Sigmoid colon (tissue), 7 donors: Measurements from ENCODE around the gene NAE1. TPM values are rescaled to one million over a fixed set of nuclear protein-coding genes. Genes with fewer than 3 reads are reported as not detected.
A peak's percentile ranks its signal among the peaks of the same experiment; 100 is the strongest.

Source experiments
- DNase-seq: peaks from one replicate; pipeline ENCODE4 v3.0.0-alpha.2; 2019
- H3K27ac ChIP-seq, 4 donors: fragments of 200-600 bp; sonication (generic); one replicate each; pipeline ENCODE4 v1.5.1; 2016 to 2019; ENCODE audit warnings: mild to moderate bottlenecking in 1 of 4
- H3K27me3 ChIP-seq, 3 donors: fragments of 200-600 bp; sonication (generic); one replicate each; pipeline ENCODE4 v1.5.1; 2019; ENCODE audit warnings: mild to moderate bottlenecking in 1 of 3
- H3K36me3 ChIP-seq, 4 donors: fragments of 200-600 bp; sonication (generic); one replicate each; pipeline ENCODE4 v1.5.1; 2016 to 2019
- H3K4me1 ChIP-seq, 4 donors: fragments of 200-600 bp; sonication (generic); one replicate each; pipeline ENCODE4 v1.5.1; 2017 to 2019
- H3K4me3 ChIP-seq, 4 donors: fragments of 200-600 bp; sonication (generic); one replicate each; pipeline ENCODE4 v1.5.1; 2017 to 2019; ENCODE audit warnings: mild to moderate bottlenecking in 2 of 4, moderate library complexity in 1 of 4
- H3K9me3 ChIP-seq, 4 donors: fragments of 200-600 bp in 3 of 4; sonication (generic) in 3 of 4; one replicate each; pipeline versions ENCODE4 v1.5.1 to v1.6.1; 2013 to 2019
- EP300 ChIP-seq, 4 donors: sonication (generic); formaldehyde crosslinking; IDR thresholded peaks; one replicate each; pipeline ENCODE4 v1.6.1; 2017; ENCODE audit warnings: antibody characterized with exemption in 4 of 4
- POLR2A ChIP-seq, 2 donors: fragments of 450-650 bp; IDR thresholded peaks; one replicate each; pipeline ENCODE4 v1.6.1; 2016; ENCODE audit warnings: antibody characterized with exemption in 2 of 2, mild to moderate bottlenecking in 2 of 2, moderate library complexity in 2 of 2
- POLR2AphosphoS5 ChIP-seq, 4 donors: sonication (generic); formaldehyde crosslinking; IDR thresholded peaks; one replicate each; pipeline ENCODE4 v1.6.1; 2017; ENCODE audit warnings: antibody characterized with exemption in 4 of 4
- WGBS, 2 donors: extraction: QIAGEN DNeasy Blood & Tissue Kit; methylation state at CpG; one replicate each; pipeline ENCODE4 v1.1.7; 2013; 5-methylcytosine and 5-hydroxymethylcytosine counted together
- intact Hi-C: fragments of 100-400 bp; cut with DNase I; formaldehyde crosslinking; loops from one replicate; pipeline ENCODE4 v1.15.1; 2023
- polyA plus RNA-seq, 3 donors: library from polyadenylated mRNA; stranded (reverse); fragments of 200-250 nt; gene quantifications; one replicate each; pipeline ENCODE4 v1.2.3, GENCODE V29; 2013
- total RNA-seq, 4 donors: library from RNA; depleted of rRNA; stranded (reverse); fragments of >200 nt; gene quantifications; one replicate each; pipeline ENCODE4 v1.1.0, GENCODE V29; 2016
- TF ChIP-seq, protein P1 (sequence below), 4 experiments: fragments of 450-650 bp in 3 of 4; fragments of 200-600 bp in 1 of 4; IDR thresholded peaks; one replicate each; pipeline ENCODE4 v1.5.1; 2016 to 2019; ENCODE audit warnings: antibody characterized with exemption in 4 of 4, mild to moderate bottlenecking in 3 of 4, moderate library complexity in 2 of 4
- donor health status: healthy with polysubstance abuse.
- donor health status: Bipolar disorder and iron deficiency.
- donor health status: healthy.

NAE1 gene
- total and polyA plus RNA-seq, 7 donors: 34.6 to 58.3 (median 42.4) TPM

DNA sequence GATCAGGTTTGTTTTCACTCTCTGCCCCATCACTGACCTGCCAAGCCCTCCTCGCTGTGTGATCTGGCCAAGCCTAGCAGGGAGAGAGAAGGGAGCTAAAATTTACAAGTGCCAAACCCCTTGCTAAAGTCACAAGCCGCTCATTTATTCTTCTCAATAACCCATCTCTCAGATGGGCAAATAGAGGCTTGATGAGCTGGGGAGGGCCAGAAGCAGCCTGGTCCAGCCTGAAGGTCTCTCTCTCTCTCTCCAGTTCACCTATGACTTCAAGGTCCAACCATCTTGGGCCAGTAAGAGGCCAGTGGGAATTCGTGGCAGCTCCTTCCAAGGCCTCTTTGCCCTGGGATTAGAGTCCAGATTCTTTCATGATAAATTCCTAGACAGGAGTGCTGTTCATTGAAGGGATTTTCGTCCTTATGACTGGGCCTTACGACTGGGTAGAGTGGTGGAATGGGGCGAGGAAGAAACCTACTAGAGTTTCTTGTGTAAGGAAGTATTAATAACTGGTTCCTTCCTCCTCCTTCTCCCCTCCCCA lies 16.8 kb upstream of the NAE1 start:
- H3K27me3 ChIP-seq: peaks cover 20 to 38% (median 23%) of the 10 kb centered on the region in 3 donors
- DNase-seq: no peak
- H3K9me3 ChIP-seq: no peaks in the 10 kb centered on the region
- WGBS, 2 donors: 79% methylated on average over 6 of the region's 6 CpGs
- TF ChIP-seq POLR2AphosphoS5 (IDR thresholded peaks at IDR 0.05) (no peak), EP300 (IDR thresholded peaks at IDR 0.05) (no peak)
- no peak overlapping the region for H3K4me3 ChIP-seq
- peaks cover 0 to 16% (median 15%) of the 10 kb centered on the region in 4 donors for H3K4me1 ChIP-seq
- H3K27ac ChIP-seq: no peak overlapping the region
- no peaks in the 10 kb centered on the region for H3K36me3 ChIP-seq
- intact Hi-C loops: no loop called here

DNA sequence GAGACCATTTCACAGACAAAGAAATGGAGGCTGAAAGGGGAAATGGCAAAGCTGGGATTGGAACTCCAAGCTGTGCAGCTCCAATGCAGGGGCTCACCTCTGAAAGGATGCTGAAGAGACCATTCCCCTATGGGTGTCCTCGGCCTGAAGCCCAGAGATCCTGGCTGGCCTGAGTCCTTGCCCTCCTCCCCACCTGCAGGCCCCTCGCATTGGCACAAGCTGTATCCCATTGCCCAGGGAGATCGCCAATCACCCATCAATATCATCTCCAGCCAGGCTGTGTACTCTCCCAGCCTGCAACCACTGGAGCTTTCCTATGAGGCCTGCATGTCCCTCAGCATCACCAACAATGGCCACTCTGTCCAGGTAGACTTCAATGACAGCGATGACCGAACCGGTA lies 16.1 kb upstream of the NAE1 start:
- no peak for DNase-seq
- Histone ChIP-seq H3K27ac (no peak overlapping the region), H3K4me3 (no peak overlapping the region), H3K4me1 (peaks cover 0 to 16% (median 15%) of the 10 kb centered on the region in 4 donors), H3K36me3 (no peaks in the 10 kb centered on the region), H3K9me3 (no peaks in the 10 kb centered on the region), H3K27me3 (peaks cover 20 to 38% (median 23%) of the 10 kb centered on the region in 3 donors)
- TF ChIP-seq EP300 (IDR thresholded peaks at IDR 0.05) (no peak), POLR2A (IDR thresholded peaks at IDR 0.05) (no peak), POLR2AphosphoS5 (IDR thresholded peaks at IDR 0.05) (no peak)
- TF ChIP-seq, protein P1, sequence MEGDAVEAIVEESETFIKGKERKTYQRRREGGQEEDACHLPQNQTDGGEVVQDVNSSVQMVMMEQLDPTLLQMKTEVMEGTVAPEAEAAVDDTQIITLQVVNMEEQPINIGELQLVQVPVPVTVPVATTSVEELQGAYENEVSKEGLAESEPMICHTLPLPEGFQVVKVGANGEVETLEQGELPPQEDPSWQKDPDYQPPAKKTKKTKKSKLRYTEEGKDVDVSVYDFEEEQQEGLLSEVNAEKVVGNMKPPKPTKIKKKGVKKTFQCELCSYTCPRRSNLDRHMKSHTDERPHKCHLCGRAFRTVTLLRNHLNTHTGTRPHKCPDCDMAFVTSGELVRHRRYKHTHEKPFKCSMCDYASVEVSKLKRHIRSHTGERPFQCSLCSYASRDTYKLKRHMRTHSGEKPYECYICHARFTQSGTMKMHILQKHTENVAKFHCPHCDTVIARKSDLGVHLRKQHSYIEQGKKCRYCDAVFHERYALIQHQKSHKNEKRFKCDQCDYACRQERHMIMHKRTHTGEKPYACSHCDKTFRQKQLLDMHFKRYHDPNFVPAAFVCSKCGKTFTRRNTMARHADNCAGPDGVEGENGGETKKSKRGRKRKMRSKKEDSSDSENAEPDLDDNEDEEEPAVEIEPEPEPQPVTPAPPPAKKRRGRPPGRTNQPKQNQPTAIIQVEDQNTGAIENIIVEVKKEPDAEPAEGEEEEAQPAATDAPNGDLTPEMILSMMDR (IDR thresholded peaks at IDR 0.05): no peak
- WGBS, 2 donors: 95 to 96% methylated on average over 6 of the region's 6 CpGs
- intact Hi-C loops: no loop called here

DNA sequence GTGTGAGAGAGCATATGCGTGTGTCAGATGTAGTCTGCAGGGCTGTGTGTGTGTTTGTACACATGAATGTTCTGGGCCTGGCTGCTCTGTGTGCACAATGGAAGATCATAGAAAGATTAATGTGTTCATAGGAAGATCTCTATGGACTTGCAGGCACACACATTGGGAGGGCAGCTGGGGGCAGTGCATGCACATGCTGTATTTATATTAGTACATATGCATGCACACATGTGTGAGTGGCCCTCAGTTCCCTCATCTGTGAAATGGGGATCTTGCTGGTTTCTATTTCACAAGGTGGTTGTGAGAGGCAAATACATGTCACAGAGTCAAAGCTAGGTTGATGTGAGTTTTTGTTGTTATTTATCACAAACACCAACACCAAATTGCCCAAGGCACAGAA lies 15.5 kb upstream of the NAE1 start:
- no peaks in the 10 kb centered on the region for H3K36me3 ChIP-seq
- peaks cover 20 to 38% (median 23%) of the 10 kb centered on the region in 3 donors for H3K27me3 ChIP-seq
- intact Hi-C loops: no loop called here
- no peak overlapping the region for H3K4me3 ChIP-seq
- DNase-seq: no peak
- H3K9me3 ChIP-seq: no peaks in the 10 kb centered on the region
- H3K27ac ChIP-seq: no peak overlapping the region
- WGBS, 2 donors: 88 to 100% methylated on average over 1 of the region's 1 CpG
- H3K4me1 ChIP-seq: peaks cover 0 to 16% (median 15%) of the 10 kb centered on the region in 4 donors
- TF ChIP-seq, protein P1 (IDR thresholded peaks at IDR 0.05): no peak
- no peak for TF ChIP-seq POLR2AphosphoS5 (IDR thresholded peaks at IDR 0.05)
- TF ChIP-seq POLR2A (IDR thresholded peaks at IDR 0.05): no peak
- no peak for TF ChIP-seq EP300 (IDR thresholded peaks at IDR 0.05)

DNA sequence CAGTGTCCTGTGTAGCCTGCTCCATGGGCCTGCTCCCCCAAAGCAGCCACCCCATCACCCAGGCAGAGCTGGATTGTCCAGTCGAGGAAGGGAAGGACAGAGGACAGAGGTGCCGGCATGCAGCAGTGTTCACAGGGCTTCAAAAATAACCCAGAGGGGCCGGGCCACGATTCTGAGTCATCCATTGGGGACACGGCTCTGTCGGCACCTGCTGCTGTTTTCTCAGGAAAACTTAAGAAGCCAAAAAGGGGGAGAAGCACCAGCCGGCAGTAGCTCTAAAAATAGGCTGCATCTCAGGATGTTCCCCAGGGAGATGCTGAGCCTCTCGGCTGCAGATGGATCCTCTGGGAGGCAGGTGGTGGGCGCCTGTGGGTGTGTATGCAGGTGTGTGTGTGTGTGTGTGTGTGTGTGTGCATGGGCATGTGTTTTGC lies 15.0 kb upstream of the NAE1 start:
- peaks cover 0 to 16% (median 15%) of the 10 kb centered on the region in 4 donors for H3K4me1 ChIP-seq
- no peak overlapping the region for H3K27ac ChIP-seq
- 67 to 76% methylated on average over 9 of the region's 9 CpGs for WGBS, 2 donors
- H3K36me3 ChIP-seq: no peaks in the 10 kb centered on the region
- intact Hi-C loops: no loop called here
- H3K27me3 ChIP-seq: peaks cover 20 to 38% (median 23%) of the 10 kb centered on the region in 3 donors
- TF ChIP-seq EP300 (IDR thresholded peaks at IDR 0.05) (no peak), POLR2A (IDR thresholded peaks at IDR 0.05) (no peak), POLR2AphosphoS5 (IDR thresholded peaks at IDR 0.05) (no peak)
- TF ChIP-seq, protein P1 (IDR thresholded peaks at IDR 0.05): no peak
- H3K9me3 ChIP-seq: no peaks in the 10 kb centered on the region
- H3K4me3 ChIP-seq: no peak overlapping the region
- DNase-seq: no peak

DNA sequence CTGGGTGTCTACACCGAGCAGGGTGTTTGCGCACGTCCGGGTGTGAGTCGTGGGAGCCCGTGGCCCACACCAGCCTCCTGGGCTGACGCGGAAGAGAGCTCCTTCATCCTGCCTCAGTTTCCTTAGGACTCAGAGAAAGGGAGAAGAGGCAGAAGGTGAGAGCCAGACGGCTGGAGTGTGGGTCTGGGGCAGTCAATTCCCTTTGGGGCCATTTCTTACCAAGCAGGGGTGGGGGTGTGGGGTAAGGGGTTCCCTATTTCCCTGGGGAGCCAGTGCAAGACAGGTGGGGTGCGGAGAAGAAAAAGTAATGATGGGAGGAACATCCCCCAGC lies 14.3 kb upstream of the NAE1 start:
- TF ChIP-seq, protein P1 (IDR thresholded peaks at IDR 0.05): no peak
- TF ChIP-seq EP300 (IDR thresholded peaks at IDR 0.05) (no peak), POLR2AphosphoS5 (IDR thresholded peaks at IDR 0.05) (no peak), POLR2A (IDR thresholded peaks at IDR 0.05) (no peak)
- no peaks in the 10 kb centered on the region for H3K9me3 ChIP-seq
- H3K4me1 ChIP-seq: peaks cover 0 to 16% (median 15%) of the 10 kb centered on the region in 4 donors
- intact Hi-C loops: no loop called here
- no peak overlapping the region for H3K27ac ChIP-seq
- H3K36me3 ChIP-seq: no peaks in the 10 kb centered on the region
- 9 to 14% methylated on average over 10 of the region's 10 CpGs for WGBS, 2 donors
- DNase-seq: no peak
- peaks cover 20 to 38% (median 23%) of the 10 kb centered on the region in 3 donors for H3K27me3 ChIP-seq
- peak overlapping the region in 3 of 4 donors; percentile 33 to 54 (median 43) for H3K4me3 ChIP-seq
